ENCODE results near the gene PLEKHG7. TPM values are rescaled to one million over a fixed set of nuclear protein-coding genes. Genes with fewer than 3 reads are reported as not detected.
"Not testable (repeated sequence)": the region's sequence is repeated elsewhere in the genome, so short reads cannot be mapped to it uniquely, and the experiment has no call there.

The PLEKHG7 gene, protein sequence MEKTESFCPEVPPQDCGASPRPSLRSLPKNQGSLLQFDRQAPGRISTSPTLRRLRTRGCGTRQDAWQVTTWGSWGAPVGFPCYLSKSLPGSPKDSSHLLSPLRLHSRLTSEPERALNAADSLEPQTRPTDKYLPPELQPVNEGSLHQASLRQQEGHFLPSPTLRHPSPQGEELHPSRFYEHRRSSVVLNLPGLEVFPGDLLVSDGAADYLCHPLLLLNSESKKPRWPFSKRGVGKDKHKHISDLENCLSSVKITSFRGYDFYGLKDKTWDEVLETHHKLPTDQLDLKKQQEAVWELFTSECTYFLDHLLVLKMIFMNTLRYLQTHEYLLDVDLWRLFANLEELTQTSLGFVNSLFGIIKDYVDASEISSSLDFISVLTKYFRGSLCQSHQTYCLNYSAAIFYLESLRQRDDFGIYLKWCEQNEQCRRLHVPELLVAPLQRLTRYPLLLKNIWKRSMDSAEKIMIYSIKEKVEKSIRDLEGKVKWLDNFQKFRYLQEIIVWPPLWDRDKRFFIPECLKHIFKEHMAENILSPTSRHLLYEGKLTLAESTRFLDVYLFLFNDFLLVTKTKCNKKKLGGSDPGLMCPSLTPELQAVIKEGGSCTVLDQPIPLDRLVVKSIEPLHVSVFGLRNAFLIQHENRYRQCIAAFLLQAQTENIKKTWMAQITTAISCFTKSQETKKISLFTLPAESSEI
- polyA plus RNA-seq (2012; ENCODE audit: low read depth, missing spikeins): 0.56 TPM

DNA sequence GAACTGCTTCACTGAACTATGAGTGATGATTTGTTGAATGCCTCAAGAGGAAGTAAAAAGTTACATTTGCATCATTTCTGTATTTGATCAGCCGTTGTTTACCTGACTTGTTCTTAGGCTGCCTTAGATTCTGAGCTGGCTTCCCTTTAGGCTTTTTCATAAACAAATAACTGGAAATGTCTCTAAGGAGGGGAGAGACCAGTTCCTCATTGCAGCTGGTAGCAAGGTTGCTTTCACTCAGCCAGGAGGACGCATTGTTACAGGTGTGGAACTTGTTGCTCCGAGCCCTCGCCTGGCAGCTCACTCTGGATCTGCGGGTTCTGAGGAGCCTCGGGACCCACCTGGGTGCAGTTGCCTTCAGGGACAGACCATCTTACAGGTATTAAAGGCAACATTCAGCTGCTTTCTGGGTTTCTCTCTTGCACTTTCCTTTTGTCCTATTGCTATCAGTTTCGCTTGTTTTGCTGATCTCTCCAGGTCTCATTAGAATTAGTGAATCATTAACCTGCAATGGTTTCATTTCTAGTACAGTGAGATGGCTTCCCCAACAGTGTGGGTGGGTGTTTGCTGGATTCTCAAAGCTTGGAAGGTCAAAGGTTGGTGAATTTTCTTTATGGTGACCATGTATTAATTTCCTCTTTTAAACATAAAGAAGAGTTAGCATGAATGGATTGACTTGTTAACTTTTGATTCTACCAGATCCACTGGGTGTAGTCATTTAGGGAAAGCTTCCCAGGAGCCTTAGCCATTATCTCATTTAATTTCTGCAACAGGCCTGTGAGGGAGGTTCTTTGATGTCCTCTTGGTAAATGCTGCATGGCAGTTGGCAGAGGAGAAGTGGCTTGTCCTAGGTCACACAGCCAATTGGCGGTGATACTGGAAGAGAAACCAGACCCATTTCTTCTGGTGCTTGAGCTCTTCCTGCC lies at the start of gene PLEKHG7:
Gene PLEKHG7, plus strand, starts transcription at position 236 of the 926 bp plus-strand sequence. CDS start 3,643 bp downstream, outside the sequence.
- peak; percentile 33 for DNase-seq (ENCODE audit: insufficient read length, low spot score)
- peak; percentile 88 for FAIRE-seq
- no peak for TF ChIP-seq POLR2A (IDR thresholded peaks at IDR 0.05; ENCODE audit: low read depth, low read length)
- TF ChIP-seq SPI1 (IDR thresholded peaks at IDR 0.05; ENCODE audit: low read depth, low read length): peak; percentile 81

DNA sequence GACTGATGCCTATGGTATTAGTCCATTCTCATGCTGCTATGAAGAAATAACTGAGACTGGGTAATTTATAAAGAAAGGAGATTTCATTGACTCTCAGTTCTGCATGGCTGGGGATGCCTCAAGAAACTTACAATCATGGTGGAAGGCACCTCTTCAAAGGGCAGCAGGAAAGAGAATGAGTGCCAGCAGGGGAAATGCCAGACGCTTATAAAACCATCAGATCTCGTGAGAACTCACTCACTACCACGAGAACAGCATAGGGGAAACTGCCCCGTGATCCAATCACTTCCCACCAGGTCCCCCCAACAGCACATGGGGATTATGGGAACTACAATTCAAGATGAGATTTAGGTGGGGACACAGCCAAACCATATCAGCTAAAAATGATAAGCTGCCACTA lies 48.5 kb upstream of the PLEKHG7 start:
- not testable (repeated sequence) for DNase-seq (ENCODE audit: insufficient read length, low spot score); FAIRE-seq

GRCh38 chr12:92654929-92655328 lies 47.9 kb upstream of the PLEKHG7 start:
- no peak for DNase-seq (ENCODE audit: insufficient read length, low spot score)
- TF ChIP-seq POU2F2 (IDR thresholded peaks at IDR 0.05; ENCODE audit: low read depth, low read length): no peak
- no peak for TF ChIP-seq TAF1 (IDR thresholded peaks at IDR 0.05; ENCODE audit: low read depth, low read length)
- TF ChIP-seq SPI1 (IDR thresholded peaks at IDR 0.05; ENCODE audit: low read depth, low read length): no peak
- TF ChIP-seq POLR2A (IDR thresholded peaks at IDR 0.05; ENCODE audit: low read depth, low read length): no peak
- no peak for TF ChIP-seq POLR2AphosphoS5 (IDR thresholded peaks at IDR 0.05; ENCODE audit: low read depth, low read length)
- TF ChIP-seq PAX5 (IDR thresholded peaks at IDR 0.05; ENCODE audit: insufficient read depth, low read length, severe bottlenecking): no peak
- FAIRE-seq: no peak

- DNase-seq (ENCODE audit: insufficient read length, low spot score) (no peak), FAIRE-seq (no peak)
- no peak for TF ChIP-seq POU2F2 (IDR thresholded peaks at IDR 0.05; ENCODE audit: low read depth, low read length)
- TF ChIP-seq SPI1 (IDR thresholded peaks at IDR 0.05; ENCODE audit: low read depth, low read length): no peak
- TF ChIP-seq TAF1 (IDR thresholded peaks at IDR 0.05; ENCODE audit: low read depth, low read length): no peak
- TF ChIP-seq POLR2A (IDR thresholded peaks at IDR 0.05; ENCODE audit: low read depth, low read length): no peak
- no peak for TF ChIP-seq PAX5 (IDR thresholded peaks at IDR 0.05; ENCODE audit: insufficient read depth, low read length, severe bottlenecking)
- TF ChIP-seq POLR2AphosphoS5 (IDR thresholded peaks at IDR 0.05; ENCODE audit: low read depth, low read length): no peak
Measured at GRCh38 chr12:92656911-92657310, 45.9 kb upstream of the PLEKHG7 start.

DNA sequence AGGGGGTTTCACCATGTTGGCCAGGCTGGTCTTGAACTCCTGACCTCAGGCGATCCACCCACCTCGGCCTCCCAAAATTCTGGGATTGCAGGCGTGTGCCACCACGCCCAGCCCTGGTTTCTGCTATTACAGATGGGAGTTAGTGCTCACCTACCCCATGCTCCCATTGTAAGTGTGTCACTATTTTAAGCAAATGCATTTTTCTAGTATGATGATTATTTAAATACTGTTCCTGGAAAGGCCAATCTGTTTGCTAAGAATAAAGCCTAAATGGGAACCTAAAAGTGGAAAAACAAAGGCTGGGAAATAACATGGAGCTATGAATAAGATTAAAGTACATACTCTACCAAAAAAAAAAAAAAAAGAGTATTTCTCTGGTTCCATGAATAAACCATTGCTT lies 45.0 kb upstream of the PLEKHG7 start:
- DNase-seq (ENCODE audit: insufficient read length, low spot score): no peak
- FAIRE-seq: no peak
- no peak for TF ChIP-seq POLR2A (IDR thresholded peaks at IDR 0.05; ENCODE audit: low read depth, low read length)
- no peak for TF ChIP-seq POU2F2 (IDR thresholded peaks at IDR 0.05; ENCODE audit: low read depth, low read length)
- TF ChIP-seq POLR2AphosphoS5 (IDR thresholded peaks at IDR 0.05; ENCODE audit: low read depth, low read length): no peak
- TF ChIP-seq TAF1 (IDR thresholded peaks at IDR 0.05; ENCODE audit: low read depth, low read length): no peak
- no peak for TF ChIP-seq PAX5 (IDR thresholded peaks at IDR 0.05; ENCODE audit: insufficient read depth, low read length, severe bottlenecking)
- TF ChIP-seq SPI1 (IDR thresholded peaks at IDR 0.05; ENCODE audit: low read depth, low read length): no peak

GRCh38 chr12:92658611-92659010 lies 44.2 kb upstream of the PLEKHG7 start:
- TF ChIP-seq SPI1 (IDR thresholded peaks at IDR 0.05; ENCODE audit: low read depth, low read length) (no peak), POU2F2 (IDR thresholded peaks at IDR 0.05; ENCODE audit: low read depth, low read length) (no peak), POLR2A (IDR thresholded peaks at IDR 0.05; ENCODE audit: low read depth, low read length) (no peak), POLR2AphosphoS5 (IDR thresholded peaks at IDR 0.05; ENCODE audit: low read depth, low read length) (no peak), TAF1 (IDR thresholded peaks at IDR 0.05; ENCODE audit: low read depth, low read length) (no peak), PAX5 (IDR thresholded peaks at IDR 0.05; ENCODE audit: insufficient read depth, low read length, severe bottlenecking) (no peak)
- FAIRE-seq (no peak), DNase-seq (ENCODE audit: insufficient read length, low spot score) (no peak)

DNA sequence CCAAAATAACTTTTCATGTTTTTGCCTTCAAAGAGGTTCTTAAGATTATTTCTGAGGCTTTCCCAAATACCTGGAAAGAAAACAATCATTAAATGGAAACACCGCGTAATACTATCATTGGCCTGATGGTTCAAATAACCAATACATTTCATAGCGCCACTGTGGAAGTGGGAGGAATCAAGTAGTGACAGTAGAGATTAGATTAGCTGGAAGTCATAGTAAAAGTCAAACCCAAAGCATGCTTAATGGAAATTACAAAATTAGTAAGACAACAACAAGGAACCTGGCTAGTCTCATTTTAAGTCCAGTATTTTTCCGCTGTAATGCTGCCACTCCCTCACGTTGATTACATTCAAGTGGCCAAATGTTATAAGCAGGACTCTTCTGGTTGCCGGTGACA lies 41.5 kb upstream of the PLEKHG7 start:
- FAIRE-seq: no peak
- no peak for TF ChIP-seq PAX5 (IDR thresholded peaks at IDR 0.05; ENCODE audit: insufficient read depth, low read length, severe bottlenecking)
- TF ChIP-seq POLR2AphosphoS5 (IDR thresholded peaks at IDR 0.05; ENCODE audit: low read depth, low read length): no peak
- TF ChIP-seq POU2F2 (IDR thresholded peaks at IDR 0.05; ENCODE audit: low read depth, low read length): no peak
- TF ChIP-seq SPI1 (IDR thresholded peaks at IDR 0.05; ENCODE audit: low read depth, low read length): no peak
- no peak for TF ChIP-seq TAF1 (IDR thresholded peaks at IDR 0.05; ENCODE audit: low read depth, low read length)
- no peak for TF ChIP-seq POLR2A (IDR thresholded peaks at IDR 0.05; ENCODE audit: low read depth, low read length)

DNA sequence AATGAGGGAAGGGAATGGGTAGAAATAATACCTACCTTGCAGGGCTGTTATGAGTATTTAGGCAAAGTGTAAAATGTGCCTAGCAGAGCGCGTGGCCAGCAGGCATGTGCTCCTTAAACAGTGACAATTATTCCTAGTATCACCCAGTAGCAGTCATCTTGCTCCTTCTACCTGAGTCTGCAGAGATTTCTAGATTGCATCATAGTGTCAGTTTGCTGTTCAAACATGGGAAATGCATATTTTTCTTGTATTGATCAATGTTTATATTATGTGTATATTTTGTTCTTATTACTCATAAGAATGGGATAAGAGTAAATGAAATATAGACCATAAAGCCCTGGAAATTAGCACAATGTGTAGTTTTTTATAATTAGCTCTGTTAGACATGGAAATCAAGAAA lies 37.3 kb upstream of the PLEKHG7 start:
- TF ChIP-seq PAX5 (IDR thresholded peaks at IDR 0.05; ENCODE audit: insufficient read depth, low read length, severe bottlenecking) (no peak), TAF1 (IDR thresholded peaks at IDR 0.05; ENCODE audit: low read depth, low read length) (no peak)
- DNase-seq (ENCODE audit: insufficient read length, low spot score) (no peak), FAIRE-seq (no peak)

More for the DNA sequence above, 41.5 kb upstream of the PLEKHG7 start:
- no peak for DNase-seq (ENCODE audit: insufficient read length, low spot score)

- no peak for FAIRE-seq
- TF ChIP-seq SPI1 (IDR thresholded peaks at IDR 0.05; ENCODE audit: low read depth, low read length) (no peak), TAF1 (IDR thresholded peaks at IDR 0.05; ENCODE audit: low read depth, low read length) (no peak), POU2F2 (IDR thresholded peaks at IDR 0.05; ENCODE audit: low read depth, low read length) (no peak), PAX5 (IDR thresholded peaks at IDR 0.05; ENCODE audit: insufficient read depth, low read length, severe bottlenecking) (no peak), POLR2AphosphoS5 (IDR thresholded peaks at IDR 0.05; ENCODE audit: low read depth, low read length) (no peak), POLR2A (IDR thresholded peaks at IDR 0.05; ENCODE audit: low read depth, low read length) (no peak)
Measured at GRCh38 chr12:92668739-92669138, 34.0 kb upstream of the PLEKHG7 start.

GRCh38 chr12:92671524-92671923 lies 31.3 kb upstream of the PLEKHG7 start:
- not testable (repeated sequence) for FAIRE-seq; DNase-seq (ENCODE audit: insufficient read length, low spot score)

More at GRCh38 chr12:92668739-92669138, 34.0 kb upstream of the PLEKHG7 start:
- no peak for DNase-seq (ENCODE audit: insufficient read length, low spot score)

Data from GM12891 (cell line).